Thymus (tissue), 11 donors: ENCODE data around the gene TMEM132C. TPM values are rescaled to one million over a fixed set of nuclear protein-coding genes. Genes with fewer than 3 reads are reported as not detected.

Source experiments
- DNase-seq, 9 donors: peaks; one replicate each; pipeline ENCODE4 v3.0.0-alpha.2; 2013; ENCODE audit warnings: low spot score in 9 of 9, low read depth in 6 of 9, missing footprints in 1 of 9
- H3K27ac ChIP-seq, 2 donors: one replicate each; pipeline ENCODE4 v1.5.1; 2013; ENCODE audit warnings: control low read depth in 1 of 2, low read depth in 1 of 2, low read length in 1 of 2, mild to moderate bottlenecking in 1 of 2, moderate library complexity in 1 of 2
- H3K27me3 ChIP-seq, 2 donors: one replicate each; pipeline ENCODE4 v1.5.1; 2013; ENCODE audit warnings: low read length in 1 of 2; ENCODE audit not compliant: control insufficient read depth in 2 of 2, insufficient read depth in 1 of 2
- H3K36me3 ChIP-seq, 2 donors: one replicate each; pipeline ENCODE4 v1.5.1; 2013; ENCODE audit warnings: low read length in 1 of 2, mild to moderate bottlenecking in 1 of 2, moderate library complexity in 1 of 2; ENCODE audit not compliant: control insufficient read depth in 2 of 2, insufficient read depth in 2 of 2
- H3K4me1 ChIP-seq, 2 donors: one replicate each; pipeline ENCODE4 v1.5.1; 2013; ENCODE audit warnings: low read length in 2 of 2; ENCODE audit not compliant: control insufficient read depth in 2 of 2, insufficient read depth in 2 of 2
- H3K4me3 ChIP-seq, 2 donors: one replicate each; pipeline ENCODE4 v1.5.1; 2013; ENCODE audit warnings: low read length in 2 of 2, control low read depth in 1 of 2, mild to moderate bottlenecking in 1 of 2
- H3K9me3 ChIP-seq, 2 donors: one replicate each; pipeline ENCODE4 v1.5.1; 2013; ENCODE audit warnings: low read length in 1 of 2, mild to moderate bottlenecking in 1 of 2; ENCODE audit not compliant: control insufficient read depth in 2 of 2, insufficient read depth in 1 of 2
- WGBS: extraction: QIAGEN DNeasy Blood & Tissue Kit; methylation state at CpG from one replicate; pipeline ENCODE4 v1.1.7; 2013; 5-methylcytosine and 5-hydroxymethylcytosine counted together
- polyA plus RNA-seq: library from polyadenylated mRNA; stranded (reverse); fragments of 200-250 nt; gene quantifications from one replicate; pipeline ENCODE4 v1.2.3, GENCODE V29; 2013
- total RNA-seq: library from RNA; stranded (reverse); fragments of 120-200 nt; gene quantifications from one replicate; pipeline ENCODE4 v1.2.4, GENCODE V29; 2013
- donor health status: healthy.

The TMEM132C gene
- total and polyA plus RNA-seq, 2 donors = 0.24 to 0.34 TPM

DNA sequence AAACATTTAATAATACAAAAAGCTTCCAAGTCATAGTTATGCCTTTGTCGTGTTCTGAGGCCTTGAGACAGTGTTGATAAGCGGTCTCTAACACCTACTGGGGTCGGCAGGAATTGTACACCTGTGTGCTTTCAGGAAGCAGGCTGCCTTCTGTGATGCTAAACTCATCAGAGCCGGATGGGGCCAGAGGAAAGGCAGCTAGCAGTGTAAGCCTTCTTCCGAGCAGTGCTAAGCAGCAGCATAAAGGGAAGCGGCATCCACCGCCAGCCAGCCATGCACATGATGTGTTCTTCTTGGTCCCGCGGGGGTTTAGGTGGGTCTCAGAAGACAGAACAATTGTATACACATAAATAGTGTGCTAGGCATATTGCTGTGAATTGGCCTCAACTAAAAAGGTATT, 397.5 kb downstream of the TMEM132C start:
- H3K27me3 ChIP-seq = no peaks in the 10 kb centered on the region
- H3K9me3 ChIP-seq = peaks cover 0 to 5% of the 10 kb centered on the region in 2 donors
- 89% methylated on average over 9 of the region's 9 CpGs for WGBS
- H3K27ac ChIP-seq = no peak overlapping the region
- no peaks in the 10 kb centered on the region for H3K36me3 ChIP-seq
- DNase-seq = no peak
- H3K4me3 ChIP-seq = no peak overlapping the region
- no peaks in the 10 kb centered on the region for H3K4me1 ChIP-seq

DNA sequence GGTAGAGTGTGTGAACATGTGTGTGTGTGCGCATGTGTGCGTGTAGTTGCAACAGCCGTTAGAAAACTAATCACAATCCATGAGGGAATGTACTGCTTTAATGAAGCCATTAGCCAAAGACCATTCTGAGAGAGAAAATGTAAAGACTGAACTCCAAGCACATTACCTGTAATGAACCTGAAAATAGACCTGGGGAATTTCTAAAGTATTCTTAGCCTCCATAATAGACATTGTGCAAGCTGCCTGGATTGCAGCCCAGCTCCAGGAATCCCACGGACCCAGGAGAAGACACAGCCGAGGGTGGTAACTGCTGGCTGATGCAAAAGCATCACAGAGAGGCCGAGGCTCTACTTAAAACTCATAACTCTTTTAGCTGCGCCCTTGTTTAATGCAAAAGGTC, 400.2 kb downstream of the TMEM132C start:
- H3K4me1 ChIP-seq = no peaks in the 10 kb centered on the region
- H3K4me3 ChIP-seq = no peak overlapping the region
- no peak overlapping the region for H3K27ac ChIP-seq
- H3K9me3 ChIP-seq = peaks cover 0 to 5% of the 10 kb centered on the region in 2 donors
- H3K36me3 ChIP-seq = no peaks in the 10 kb centered on the region
- DNase-seq = no peak
- WGBS = 83% methylated on average over 7 of the region's 7 CpGs
- no peaks in the 10 kb centered on the region for H3K27me3 ChIP-seq

DNA sequence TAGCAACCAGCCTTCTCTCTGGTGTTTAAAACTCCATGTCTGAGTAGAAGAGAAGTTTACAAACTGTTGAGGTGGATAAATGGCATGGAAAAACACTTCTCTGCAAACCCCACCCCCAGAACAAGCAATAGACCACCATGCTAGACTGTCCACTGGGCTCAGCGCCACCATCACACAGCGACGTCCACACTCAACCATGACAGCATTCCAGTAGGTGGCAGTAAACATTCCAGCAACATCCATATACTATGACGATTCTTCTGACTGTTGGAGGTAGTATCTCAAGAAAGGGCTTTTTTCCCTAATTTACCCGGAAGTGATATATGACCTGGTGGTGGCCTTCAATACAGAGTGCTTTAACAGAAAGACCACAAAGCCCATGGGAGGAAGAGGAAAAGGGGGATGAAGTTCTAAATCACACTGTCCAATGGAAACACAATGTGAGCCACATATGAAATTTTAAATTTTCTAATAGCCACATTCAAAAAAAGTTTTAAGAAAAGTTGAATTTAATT, 404.6 kb downstream of the TMEM132C start:
- Histone ChIP-seq H3K27ac (no peak overlapping the region), H3K4me1 (no peaks in the 10 kb centered on the region), H3K36me3 (no peaks in the 10 kb centered on the region), H3K4me3 (no peak overlapping the region), H3K27me3 (no peaks in the 10 kb centered on the region), H3K9me3 (no peaks in the 10 kb centered on the region)
- WGBS = 82% methylated on average over 5 of the region's 5 CpGs
- no peak for DNase-seq

DNA sequence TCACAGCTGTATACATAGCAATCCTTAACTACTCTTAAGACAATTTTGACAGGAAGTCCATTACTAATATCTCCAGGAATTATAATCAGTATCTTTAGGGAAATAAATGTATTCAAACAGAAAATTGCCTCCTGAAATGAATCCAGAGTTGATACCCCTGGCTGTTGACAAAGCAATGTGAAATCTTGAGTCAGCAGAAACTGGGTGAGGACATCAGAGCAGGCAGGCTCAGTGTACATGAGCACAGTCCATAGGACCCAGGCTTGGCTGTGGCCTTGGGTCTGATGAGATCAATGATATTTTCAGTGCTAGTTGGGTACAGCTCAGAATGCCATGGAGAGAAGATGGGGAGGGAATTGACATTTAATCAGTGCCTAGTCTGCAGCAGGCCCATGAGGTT, 405.5 kb downstream of the TMEM132C start:
- Histone ChIP-seq H3K9me3 (no peaks in the 10 kb centered on the region), H3K36me3 (no peaks in the 10 kb centered on the region), H3K4me3 (no peak overlapping the region), H3K4me1 (no peaks in the 10 kb centered on the region), H3K27me3 (no peaks in the 10 kb centered on the region), H3K27ac (no peak overlapping the region)
- DNase-seq = no peak

DNA sequence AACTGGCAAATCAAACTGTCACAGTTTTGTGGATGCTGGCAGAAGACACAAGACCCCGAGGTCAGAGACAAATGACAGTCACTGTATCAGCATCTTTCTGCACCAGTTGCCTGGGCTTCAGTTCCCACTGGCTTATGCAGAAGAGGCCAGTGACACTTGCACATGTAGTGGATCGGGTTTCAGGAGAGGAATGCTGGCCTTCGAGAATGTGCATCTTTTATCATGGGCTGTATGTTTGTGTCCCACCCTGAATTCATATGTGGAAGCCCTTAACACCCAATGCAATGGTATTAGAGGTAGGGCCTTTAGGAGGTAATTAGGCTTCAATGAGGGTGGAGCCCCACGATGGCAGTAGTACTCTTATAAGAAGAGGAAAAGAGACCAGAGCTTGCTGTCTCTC, 405.9 kb downstream of the TMEM132C start:
- Histone ChIP-seq H3K4me1 (no peaks in the 10 kb centered on the region), H3K27ac (no peak overlapping the region), H3K36me3 (no peaks in the 10 kb centered on the region), H3K9me3 (no peaks in the 10 kb centered on the region), H3K27me3 (no peaks in the 10 kb centered on the region), H3K4me3 (no peak overlapping the region)
- WGBS = 87% methylated on average over 4 of the region's 4 CpGs
- no peak for DNase-seq

DNA sequence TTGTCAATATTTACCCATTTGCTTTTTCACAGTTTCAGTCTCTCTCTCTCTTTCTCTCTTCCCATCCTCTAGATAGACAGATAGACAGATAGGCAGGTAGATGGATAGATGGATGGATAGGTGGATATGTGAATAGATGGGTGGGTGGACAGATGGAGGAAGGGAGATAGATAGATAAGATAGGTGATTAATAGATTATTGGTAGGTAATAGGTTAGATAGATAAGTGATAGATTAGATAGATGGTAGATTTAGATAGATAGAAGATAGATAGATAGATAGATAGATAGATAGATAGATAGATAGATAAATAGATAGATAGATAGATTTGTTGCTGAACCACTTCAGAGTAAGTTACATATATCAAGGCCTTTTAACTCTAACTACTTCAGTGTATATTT, 408.6 kb downstream of the TMEM132C start:
- no peak for DNase-seq
- Histone ChIP-seq H3K36me3 (no peaks in the 10 kb centered on the region), H3K4me1 (no peaks in the 10 kb centered on the region), H3K27me3 (no peaks in the 10 kb centered on the region), H3K27ac (no peak overlapping the region), H3K4me3 (no peak overlapping the region), H3K9me3 (no peaks in the 10 kb centered on the region)

DNA sequence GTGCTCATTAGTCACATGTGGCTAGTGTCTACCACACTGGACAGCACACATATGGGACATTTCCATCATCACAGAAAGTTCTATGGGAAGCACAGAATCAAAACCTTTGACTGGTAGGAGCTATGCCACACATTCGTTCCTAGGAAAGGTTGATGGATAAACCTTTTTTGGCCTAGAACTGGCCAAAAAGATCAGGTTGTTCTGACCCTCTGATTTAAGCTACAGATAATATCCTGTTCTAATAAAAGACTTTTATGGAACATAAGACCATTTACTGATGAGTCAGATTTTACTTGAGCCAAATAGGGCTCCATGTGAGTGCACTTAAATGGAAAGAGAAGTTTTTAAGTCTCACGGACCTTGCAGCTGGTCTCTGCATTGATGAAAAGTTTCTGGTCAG, 413.6 kb downstream of the TMEM132C start:
- DNase-seq = no peak
- no peaks in the 10 kb centered on the region for H3K9me3 ChIP-seq
- H3K4me1 ChIP-seq = no peaks in the 10 kb centered on the region
- H3K27ac ChIP-seq = no peak overlapping the region
- H3K4me3 ChIP-seq = no peak overlapping the region
- H3K27me3 ChIP-seq = no peaks in the 10 kb centered on the region
- 90% methylated on average over 2 of the region's 2 CpGs for WGBS
- H3K36me3 ChIP-seq = no peaks in the 10 kb centered on the region

DNA sequence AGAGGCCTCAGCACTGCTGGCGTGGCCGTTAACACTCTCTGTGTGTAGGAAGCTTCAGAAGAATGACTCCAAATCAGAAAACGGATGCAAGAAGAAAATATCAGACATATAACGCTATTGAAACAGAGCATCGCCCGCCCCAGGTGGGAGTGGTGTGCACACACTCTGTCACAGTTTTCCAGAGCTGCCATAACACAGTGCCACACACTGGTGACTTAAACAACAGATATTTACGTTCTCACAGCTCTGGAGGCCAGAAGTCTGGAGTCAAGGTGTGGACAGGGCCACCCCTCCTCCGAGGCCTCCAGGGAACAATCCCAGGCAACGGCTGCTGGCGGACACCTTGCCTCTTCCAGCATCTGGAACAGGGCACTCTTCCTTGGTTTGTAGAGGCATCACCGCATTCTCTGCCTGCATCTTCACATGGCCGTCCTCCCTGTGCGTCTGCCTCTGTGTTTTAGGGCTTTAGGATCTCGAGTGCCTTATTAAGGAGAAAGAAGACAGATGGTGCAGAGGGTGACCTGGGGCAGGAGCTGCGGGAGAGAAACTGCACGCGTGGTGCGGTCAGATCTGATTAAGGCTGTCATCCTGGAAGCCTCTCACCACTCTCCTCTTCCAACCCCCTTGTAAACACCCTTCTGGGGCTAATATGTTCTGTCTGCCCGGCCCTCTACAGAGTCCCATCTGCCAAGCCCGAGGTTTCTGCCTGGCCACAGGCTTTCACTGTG, 415.7 kb downstream of the TMEM132C start:
- H3K27me3 ChIP-seq = no peaks in the 10 kb centered on the region
- H3K4me3 ChIP-seq = no peak overlapping the region
- H3K27ac ChIP-seq = no peak overlapping the region
- DNase-seq = no peak
- no peaks in the 10 kb centered on the region for H3K36me3 ChIP-seq
- WGBS = 94% methylated on average over 20 of the region's 20 CpGs
- no peaks in the 10 kb centered on the region for H3K4me1 ChIP-seq
- H3K9me3 ChIP-seq = no peaks in the 10 kb centered on the region

DNA sequence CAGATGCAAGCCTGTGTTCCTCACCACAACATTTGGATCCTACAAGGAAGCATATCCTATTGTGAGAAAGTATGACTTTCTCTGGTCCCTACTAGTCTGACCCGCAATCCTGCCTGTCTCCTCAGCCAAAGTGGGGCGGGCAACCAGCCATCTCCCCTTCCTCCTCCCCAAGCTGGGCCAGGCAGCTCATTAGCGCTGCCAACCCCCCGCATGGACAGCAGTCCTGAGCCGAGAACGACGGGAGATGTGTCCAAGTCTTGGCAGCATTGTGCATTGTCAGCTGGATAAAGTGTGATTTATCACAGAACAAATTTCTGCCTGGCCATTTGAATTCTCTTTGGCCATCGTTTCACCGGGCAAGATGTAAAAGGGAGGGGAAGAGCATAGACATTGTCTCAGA, 417.4 kb downstream of the TMEM132C start:
- no peaks in the 10 kb centered on the region for H3K27me3 ChIP-seq
- 93% methylated on average over 9 of the region's 9 CpGs for WGBS
- no peaks in the 10 kb centered on the region for H3K4me1 ChIP-seq
- H3K4me3 ChIP-seq = no peak overlapping the region
- no peaks in the 10 kb centered on the region for H3K36me3 ChIP-seq
- no peak overlapping the region for H3K27ac ChIP-seq
- no peak for DNase-seq
- no peaks in the 10 kb centered on the region for H3K9me3 ChIP-seq
